Measurements from ENCODE around the gene FBXL4. TPM values are rescaled to one million over a fixed set of nuclear protein-coding genes. Genes with fewer than 3 reads are reported as not detected.

Gene FBXL4
- total RNA-seq, 1 experiment from 2014 or later, result 5.1 TPM

DNA sequence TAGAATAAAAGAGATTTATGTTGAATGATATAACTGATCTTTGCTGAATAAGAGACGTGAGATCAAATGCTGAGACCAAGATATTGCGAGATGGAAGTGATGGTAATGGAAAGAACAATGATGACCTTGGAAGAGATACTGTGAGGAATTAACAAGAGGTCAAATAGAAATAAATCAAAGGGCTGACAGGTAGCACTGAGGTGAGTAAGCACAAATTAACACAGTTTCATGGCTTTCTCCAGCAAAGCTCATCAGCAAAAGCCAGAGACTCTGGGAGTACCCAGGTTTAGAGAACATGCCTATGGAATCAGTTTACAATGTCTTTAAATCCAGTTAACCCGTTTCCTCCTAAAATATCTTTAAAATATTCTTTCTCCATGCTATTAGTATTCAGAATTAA, 60.1 kb downstream of the FBXL4 start:
- H2AFZ ChIP-seq (ENCODE audit: low read length), result no peak overlapping the region
- H3K56ac ChIP-seq (ENCODE audit: insufficient read length, low read depth, low read length), result no peak overlapping the region
- no peaks in the 10 kb centered on the region for H3K79me1 ChIP-seq (ENCODE audit: insufficient read depth, low read depth, low read length, poor library complexity, severe bottlenecking)
- no CpG with 5 or more reads among the region's 3 CpGs for WGBS (ENCODE audit: extremely low coverage, insufficient read length, low lambda C conversion rate)
- no peak overlapping the region for H3K4me3 Mint-ChIP-seq
- H3T11ph ChIP-seq (ENCODE audit: low read length), result no peak overlapping the region
- H3K27me3 Mint-ChIP-seq (ENCODE audit: low read depth), result no peaks in the 10 kb centered on the region
- H2BK120ac ChIP-seq (ENCODE audit: low read depth, low read length, poor library complexity, severe bottlenecking), result no peak overlapping the region
- H2AK5ac ChIP-seq (ENCODE audit: insufficient read length, low read length), result no peak overlapping the region
- no peak overlapping the region for H3K14ac ChIP-seq (ENCODE audit: insufficient read depth, low read length)
- no peak overlapping the region for H3K23ac ChIP-seq (ENCODE audit: insufficient read length, low read depth, low read length)
- no peak overlapping the region for H2BK20ac ChIP-seq (ENCODE audit: low read depth, low read length, poor library complexity, severe bottlenecking)
- no peak overlapping the region for H3K18ac ChIP-seq (ENCODE audit: insufficient read length, low read depth, low read length)
- no peaks in the 10 kb centered on the region for H4K20me1 ChIP-seq (ENCODE audit: control insufficient read depth, insufficient read depth, insufficient read length)
- H3K4me1 ChIP-seq (ENCODE audit: insufficient read depth, low read length), result no peaks in the 10 kb centered on the region
- H3K4ac ChIP-seq (ENCODE audit: low read depth, low read length), result no peak overlapping the region
- H3K4me1 Mint-ChIP-seq, result no peaks in the 10 kb centered on the region
- H3K23me2 ChIP-seq (ENCODE audit: insufficient read length, low read depth, low read length, poor library complexity, severe bottlenecking), result no peaks in the 10 kb centered on the region
- H4K8ac ChIP-seq (replicated peaks; ENCODE audit: insufficient read length, low read depth, low read length), result no peak overlapping the region
- H3K4me2 ChIP-seq (ENCODE audit: insufficient read depth, insufficient read length, low read length), result no peak overlapping the region
- H3K9ac ChIP-seq (ENCODE audit: extremely low read depth, insufficient read length, low read length), result no peak overlapping the region
- H4K91ac ChIP-seq (ENCODE audit: insufficient read length, low read depth, low read length), result no peak overlapping the region
- DNase-seq, result no peak
- no peak overlapping the region for H2BK12ac ChIP-seq (ENCODE audit: insufficient read length, low read depth, low read length)
- no peak overlapping the region for H3K27ac Mint-ChIP-seq
- H3K9me3 ChIP-seq (ENCODE audit: control insufficient read depth, low read depth, low read length), result no peaks in the 10 kb centered on the region
- H3K27me3 ChIP-seq (ENCODE audit: insufficient read depth, low read length), result no peaks in the 10 kb centered on the region
- H2BK15ac ChIP-seq (ENCODE audit: low read depth, low read length), result no peak overlapping the region
- no peaks in the 10 kb centered on the region for H3K9me3 Mint-ChIP-seq
- H3K79me2 ChIP-seq (ENCODE audit: insufficient read depth, low read length), result no peaks in the 10 kb centered on the region
- no peak overlapping the region for H3K27ac ChIP-seq (ENCODE audit: insufficient read length, low read depth, low read length)
- no peak overlapping the region for H4K5ac ChIP-seq (ENCODE audit: insufficient read length, low read depth, low read length)
- H2BK5ac ChIP-seq (ENCODE audit: insufficient read length, low read length), result no peak overlapping the region
- H3K36me3 Mint-ChIP-seq (ENCODE audit: insufficient read depth in 1 of 3, low read depth in 3 of 3), result peaks cover 4 to 12% (median 5%) of the 10 kb centered on the region in 3 experiments; a peak in 5 of 7 replicates
- TF ChIP-seq, protein P1, sequence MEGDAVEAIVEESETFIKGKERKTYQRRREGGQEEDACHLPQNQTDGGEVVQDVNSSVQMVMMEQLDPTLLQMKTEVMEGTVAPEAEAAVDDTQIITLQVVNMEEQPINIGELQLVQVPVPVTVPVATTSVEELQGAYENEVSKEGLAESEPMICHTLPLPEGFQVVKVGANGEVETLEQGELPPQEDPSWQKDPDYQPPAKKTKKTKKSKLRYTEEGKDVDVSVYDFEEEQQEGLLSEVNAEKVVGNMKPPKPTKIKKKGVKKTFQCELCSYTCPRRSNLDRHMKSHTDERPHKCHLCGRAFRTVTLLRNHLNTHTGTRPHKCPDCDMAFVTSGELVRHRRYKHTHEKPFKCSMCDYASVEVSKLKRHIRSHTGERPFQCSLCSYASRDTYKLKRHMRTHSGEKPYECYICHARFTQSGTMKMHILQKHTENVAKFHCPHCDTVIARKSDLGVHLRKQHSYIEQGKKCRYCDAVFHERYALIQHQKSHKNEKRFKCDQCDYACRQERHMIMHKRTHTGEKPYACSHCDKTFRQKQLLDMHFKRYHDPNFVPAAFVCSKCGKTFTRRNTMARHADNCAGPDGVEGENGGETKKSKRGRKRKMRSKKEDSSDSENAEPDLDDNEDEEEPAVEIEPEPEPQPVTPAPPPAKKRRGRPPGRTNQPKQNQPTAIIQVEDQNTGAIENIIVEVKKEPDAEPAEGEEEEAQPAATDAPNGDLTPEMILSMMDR (conservative IDR thresholded peaks at IDR 0.05), result no peak

All from H9 (cell line).